HG03066 (cell line): ENCODE results near the gene MPRIP.

Source experiments
- ATAC-seq: cut with Tn5 transposase; IDR thresholded peaks from one replicate; pipeline ENCODE4 v1.9.1; 2021; ENCODE audit warnings: low read depth; ENCODE audit not compliant: unreplicated experiment

The MPRIP gene

DNA sequence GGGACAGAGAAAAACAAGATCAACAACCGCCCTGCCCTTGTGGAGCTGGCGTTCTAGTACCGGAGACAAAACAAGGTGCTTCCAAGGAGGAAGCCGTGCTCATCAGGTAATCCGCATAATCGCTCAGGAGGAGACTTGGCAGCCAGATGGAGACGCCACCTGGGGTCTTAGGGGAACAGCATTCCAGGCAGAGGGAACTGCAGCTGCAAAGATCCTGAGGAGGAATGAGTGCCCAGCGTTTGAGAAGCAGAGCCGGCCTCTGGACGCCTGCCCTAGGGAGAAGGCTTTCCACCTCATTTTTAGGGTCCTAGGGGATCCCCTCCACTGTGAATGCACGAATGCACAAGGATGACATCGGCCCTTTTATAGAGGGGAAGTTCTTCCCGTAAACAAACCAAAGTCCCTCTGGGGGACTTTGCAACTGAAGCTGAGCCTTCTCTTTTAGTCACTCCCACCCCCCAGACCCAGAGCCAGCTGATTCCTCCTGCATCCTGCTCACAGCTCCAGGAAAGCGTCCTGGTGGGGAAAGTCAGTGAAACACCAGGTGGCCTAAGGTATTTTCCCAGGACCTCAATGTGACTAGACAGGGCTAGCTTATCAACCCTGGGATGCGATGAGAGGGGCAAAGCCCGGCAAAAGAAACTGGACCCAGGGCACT is 13.2 kb upstream of the MPRIP start:
- ATAC-seq = no peak

DNA sequence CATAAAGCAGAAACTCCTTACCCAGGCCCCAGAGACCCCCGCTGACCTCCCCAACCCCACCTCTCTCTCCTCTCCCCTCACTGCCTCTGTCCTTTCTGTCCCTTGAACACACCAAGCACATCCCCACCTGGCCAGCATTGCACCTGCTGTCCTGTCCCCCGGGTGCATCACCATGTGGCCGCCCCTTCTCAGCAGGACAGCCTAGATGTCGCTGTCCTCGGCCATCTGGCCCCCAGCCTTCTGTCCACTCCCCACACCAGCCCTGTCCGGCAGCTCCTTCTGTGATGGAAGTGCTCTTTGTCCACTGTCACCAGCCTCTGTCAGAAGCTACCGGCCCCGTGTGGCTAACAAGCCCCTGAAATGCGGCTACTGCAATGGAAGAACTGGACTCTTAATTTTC is 12.3 kb upstream of the MPRIP start:
- ATAC-seq = no peak

DNA sequence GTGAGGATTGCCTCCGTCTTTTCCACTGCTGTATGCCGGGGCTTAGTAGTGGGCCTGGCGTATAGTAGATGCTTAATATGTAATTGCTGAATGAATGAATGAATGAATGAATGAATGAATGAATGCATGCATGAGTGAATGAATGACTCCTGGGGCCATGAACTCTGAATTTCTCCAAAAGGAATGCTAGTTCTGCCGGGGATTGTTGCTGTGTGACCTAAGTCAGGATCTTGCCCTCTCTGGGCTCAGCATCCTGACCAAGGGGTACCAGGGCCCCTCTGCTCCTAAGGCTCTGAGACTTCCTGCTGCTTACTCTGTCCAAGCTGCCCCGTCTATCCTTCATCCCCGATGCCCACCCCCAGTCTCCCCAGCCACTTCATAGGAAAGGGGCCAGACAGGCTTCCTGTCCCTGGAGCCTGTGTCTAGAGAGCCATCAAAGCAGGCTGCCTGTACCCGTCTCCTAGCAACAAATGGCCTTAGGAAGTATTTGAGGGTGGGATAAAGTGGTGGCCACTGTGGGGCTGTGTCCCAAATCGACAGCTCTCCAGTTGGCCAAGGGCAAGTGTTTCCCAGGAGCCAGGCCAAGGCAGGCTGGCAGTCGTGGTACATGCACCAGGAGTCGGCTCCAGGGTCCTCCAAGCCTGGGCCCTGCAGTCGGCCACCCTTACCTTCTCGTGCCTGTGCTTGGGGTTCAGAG is 11.6 kb upstream of the MPRIP start:
- no peak for ATAC-seq

DNA sequence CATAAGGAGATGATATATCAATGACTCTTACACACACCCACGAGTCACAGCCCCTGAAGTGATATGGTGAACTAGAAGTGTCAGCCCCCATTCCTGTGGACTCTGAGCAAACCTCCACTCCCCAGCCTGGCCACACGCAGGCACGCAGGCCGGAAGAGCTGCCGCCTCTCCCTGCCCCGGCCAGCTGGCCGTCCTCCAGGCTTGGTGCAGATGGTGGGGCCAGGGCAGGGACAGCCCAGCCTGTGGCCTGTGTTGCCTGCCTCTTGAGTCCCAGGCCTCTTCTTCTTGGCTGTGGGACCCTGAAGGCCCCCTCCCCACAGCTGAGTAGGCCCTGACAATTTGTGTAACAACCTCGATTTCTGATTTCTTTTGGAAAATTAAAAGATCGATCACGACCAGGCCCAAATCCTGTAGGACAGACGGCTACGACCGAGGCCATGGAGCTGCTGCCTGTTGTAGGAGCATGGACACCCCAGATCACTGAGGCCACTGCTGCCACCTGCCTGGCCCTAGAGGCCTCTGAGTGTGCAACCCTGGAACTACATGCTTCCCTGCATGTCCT is 10.0 kb upstream of the MPRIP start:
- no peak for ATAC-seq

DNA sequence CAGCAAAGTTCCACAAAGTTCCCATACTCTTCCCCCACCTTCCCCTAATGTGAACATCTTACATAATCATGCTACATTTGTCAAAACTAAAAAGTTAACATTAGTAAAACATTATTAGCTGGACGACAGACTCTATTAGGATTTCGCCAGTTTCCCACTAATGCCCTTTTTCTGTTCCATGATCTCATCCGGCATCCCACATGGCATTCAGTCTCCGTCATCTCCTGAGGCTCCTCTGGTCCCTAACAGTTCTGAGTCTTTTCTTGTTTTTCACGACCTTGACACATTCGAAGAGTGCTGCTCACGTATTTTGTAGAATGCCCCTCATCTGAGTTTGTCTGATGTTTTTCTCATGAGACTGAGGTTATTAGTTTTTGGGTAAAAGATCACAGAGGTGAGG is 8.8 kb upstream of the MPRIP start:
- no peak for ATAC-seq

DNA sequence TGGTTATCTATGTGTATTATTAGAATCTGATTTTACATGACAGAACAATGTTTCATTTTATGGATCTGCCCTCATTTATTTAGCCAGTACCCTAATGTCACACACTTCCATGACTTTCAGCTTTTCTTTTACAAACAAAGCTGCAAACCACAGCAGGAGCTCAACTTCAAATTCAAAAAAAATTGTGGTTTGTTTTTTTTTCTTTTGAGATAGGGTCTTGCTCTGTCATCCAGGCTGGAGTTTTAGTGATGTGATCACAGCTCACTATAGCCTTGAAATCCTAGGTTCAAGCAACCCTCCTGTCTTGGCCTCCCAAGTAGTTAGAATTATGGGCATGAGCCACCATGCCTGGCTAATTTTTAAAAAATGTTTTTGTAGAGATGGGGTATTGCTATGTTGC is 8.2 kb upstream of the MPRIP start:
- no peak for ATAC-seq

DNA sequence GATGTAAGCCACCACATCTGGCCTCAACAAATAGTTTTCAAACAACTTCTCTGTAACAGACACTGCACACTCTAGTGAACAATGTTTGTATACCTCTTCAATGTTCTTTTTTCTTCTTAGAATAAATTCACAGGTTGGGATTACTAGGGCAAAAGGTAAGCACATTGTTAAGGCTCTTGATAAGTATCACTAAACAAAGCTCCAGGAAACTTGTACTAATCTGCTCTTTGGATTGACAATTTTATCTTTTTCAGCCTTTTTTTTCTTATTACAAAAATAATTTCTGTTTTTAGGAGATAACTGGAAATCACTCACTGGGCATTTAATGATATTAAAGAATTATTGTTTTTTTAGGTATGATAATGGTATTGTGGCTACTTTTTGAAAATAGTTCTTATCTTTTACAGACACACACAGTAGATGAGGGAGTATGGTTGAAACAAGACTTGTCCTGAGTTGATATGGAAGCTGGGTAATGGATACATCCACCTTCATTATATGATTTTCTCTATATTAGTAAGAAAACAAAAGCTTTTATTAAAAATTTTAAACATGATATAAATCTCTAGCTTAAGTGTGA is 7.7 kb upstream of the MPRIP start:
- ATAC-seq = no peak

DNA sequence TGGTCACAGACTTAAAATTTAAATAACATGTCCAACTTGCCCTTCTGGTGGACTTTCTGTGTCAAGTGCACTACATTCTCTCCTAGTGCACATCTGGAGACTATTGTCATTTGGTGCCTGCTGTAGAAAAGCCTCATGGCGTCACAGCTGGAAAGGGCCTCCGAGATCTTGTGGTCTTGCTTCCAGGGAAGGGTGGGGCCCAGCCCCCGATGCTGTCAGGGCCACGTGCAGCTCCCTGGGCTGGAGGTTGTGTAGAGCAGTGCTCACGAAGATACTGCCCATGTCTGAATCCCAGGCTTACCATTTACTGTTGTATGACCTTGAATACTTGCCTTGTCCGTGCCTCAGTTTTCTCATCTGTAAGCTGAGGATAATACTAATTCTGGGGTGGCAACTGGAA is 6.8 kb upstream of the MPRIP start:
- no peak for ATAC-seq

DNA sequence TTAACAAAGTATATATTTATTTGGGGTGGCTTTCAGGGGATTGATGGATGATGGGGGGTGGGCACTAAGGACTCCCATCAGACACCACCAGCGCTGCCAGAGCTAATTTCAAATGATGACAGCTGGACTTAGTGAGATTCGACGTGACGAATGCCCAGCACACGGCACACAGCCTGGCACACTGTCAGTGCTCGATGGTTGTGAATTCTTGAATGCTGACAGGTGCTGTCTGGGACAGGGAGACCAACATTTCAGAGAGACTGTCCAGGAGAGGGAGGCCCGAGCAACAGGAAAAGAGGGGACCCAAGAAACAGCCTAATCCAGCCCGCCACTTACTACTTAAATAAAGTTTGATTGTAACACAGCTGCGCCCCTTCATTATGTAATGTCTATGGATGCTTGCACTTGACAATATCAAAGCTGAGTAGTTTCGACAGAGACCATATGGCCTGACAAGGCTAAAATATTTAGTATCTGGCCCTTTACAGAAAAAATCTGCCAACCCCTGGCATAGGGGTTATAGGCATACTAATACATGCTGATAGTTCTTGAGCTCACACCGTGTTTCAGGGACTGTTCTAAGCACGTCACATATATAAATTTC is 6.2 kb upstream of the MPRIP start:
- no peak for ATAC-seq

DNA sequence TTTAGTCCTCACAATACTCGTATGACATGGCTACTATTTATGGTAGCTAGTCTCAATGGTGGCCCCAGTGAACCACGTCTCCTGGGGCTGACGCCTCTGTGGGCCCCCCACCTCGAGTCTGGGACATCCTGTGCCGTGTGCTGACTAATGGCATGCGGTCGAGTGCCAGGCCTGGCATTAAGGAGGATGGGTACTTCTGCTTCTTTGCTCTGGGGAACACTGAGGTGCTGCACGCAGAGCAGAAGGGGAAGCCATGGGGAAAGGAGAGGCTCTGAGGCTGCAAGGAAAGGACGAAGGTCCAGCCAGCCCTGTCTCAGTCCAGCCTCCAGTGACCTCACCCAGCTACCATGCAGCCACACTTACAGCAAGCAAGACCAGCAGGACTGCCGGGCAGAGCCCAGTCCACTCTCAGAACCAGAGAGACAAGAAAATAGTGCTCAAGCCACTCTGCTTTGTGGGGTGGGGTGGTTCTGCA is 5.7 kb upstream of the MPRIP start:
- no peak for ATAC-seq

DNA sequence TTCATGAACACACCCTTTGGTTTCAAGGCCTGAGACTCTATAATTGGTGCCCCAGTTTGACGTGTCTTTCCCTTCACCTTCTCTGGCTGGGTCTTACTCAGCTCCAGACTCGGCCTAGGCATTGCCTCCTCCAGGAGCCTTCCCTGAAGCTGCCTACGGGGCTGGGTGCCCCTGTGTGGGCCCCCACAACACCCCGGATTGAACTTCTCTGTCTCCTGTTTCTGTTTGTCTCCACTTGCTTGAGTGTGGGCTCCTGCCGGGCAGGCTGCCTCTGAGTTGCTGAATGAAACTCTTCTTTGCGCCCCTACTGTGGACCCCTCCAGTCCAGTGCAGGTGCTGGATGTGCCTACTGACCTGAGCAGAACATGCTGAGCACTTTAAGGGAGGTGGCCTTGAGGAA is 2.3 kb upstream of the MPRIP start:
- no peak for ATAC-seq

DNA sequence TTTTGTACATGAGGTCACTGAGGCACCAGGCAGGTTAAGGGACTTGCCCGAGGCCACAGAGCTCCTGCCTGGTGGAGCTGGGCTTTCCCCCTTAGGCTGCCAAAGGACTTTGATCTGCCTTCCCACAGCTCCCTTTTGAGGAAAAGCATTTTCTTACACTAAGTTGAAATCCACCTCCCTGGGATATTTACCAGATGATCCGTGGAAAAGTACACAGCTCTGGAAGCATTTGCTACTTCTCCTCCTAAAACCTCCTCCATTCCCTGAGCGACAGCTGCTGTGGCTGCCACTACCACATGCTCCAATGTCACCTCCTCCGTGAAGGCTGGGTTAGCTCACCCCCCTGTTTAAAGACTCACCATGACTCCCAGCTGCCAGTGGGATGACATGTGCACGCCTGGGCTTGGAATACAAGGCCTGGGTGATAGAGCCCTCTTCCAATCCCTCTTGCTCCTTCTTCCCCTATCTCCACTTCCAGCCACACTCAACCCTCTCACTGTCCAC is 1.2 kb upstream of the MPRIP start:
- ATAC-seq = no peak

DNA sequence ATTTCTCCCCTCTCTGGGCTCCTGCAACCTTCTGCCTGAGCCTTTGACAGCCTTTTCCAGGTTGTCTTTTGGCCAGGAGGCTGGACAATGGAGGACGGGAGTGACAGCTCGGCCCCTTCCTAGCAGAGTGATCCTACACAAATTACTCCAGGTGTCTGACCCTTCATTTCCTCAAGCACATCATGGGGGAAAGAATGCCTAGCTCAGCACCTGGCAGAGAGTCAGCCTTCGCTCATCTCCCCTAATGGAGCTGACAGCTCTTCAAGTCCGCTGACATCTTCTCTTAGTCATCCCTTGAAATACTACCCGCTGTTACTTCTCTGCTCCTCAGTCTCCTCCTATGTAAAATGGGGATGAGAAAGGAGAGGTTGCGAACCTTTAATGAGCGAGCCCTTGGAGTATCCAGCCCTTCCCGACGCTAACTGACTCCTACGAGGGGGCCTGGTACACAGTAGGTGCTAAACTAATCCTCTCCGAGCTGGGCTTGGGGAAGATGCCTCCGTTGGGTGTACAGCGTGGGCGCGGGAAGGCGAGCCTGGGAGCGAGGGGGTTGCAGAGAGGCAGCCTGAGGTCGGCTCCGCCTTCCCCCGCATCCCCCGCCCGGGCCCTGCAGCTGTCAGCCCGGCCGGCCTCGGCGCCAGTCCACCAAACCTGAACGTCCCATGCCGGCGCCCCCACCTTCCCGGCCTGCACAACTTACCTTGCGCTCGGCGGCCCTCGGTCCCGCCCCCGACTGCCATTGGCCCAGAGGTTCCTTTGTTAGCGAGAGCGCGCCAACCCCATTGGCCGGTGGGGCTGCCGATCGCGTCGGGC is 480 bp upstream of the MPRIP start:
- peak; percentile 89 for ATAC-seq

DNA sequence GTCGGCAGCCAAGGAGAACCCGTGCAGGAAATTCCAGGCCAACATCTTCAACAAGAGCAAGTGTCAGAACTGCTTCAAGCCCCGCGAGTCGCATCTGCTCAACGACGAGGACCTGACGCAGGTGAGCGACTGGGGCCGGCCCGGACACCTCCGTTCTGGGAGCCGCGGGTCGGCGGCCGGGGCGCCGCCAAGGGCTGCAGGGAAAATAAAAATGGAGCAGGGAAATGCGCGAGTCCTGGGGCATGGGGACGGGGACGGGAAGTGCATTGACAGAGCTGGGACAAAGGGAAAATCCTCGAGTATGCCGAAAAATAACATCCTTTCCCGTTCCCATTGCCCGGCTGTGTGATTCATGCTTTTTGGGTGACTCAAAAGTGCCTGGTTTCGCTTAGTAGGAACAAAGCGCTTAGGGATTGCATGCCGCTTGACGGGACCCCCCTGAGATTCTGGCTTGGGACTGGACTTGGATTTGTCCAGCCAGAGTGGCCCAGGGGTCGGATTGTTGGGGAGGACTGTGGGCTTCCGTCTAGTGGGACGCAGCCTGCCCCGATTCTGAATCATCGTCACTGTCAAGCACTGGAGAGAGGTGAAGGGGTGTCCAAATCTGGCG is 699 bp downstream of the MPRIP start:
- no peak for ATAC-seq

DNA sequence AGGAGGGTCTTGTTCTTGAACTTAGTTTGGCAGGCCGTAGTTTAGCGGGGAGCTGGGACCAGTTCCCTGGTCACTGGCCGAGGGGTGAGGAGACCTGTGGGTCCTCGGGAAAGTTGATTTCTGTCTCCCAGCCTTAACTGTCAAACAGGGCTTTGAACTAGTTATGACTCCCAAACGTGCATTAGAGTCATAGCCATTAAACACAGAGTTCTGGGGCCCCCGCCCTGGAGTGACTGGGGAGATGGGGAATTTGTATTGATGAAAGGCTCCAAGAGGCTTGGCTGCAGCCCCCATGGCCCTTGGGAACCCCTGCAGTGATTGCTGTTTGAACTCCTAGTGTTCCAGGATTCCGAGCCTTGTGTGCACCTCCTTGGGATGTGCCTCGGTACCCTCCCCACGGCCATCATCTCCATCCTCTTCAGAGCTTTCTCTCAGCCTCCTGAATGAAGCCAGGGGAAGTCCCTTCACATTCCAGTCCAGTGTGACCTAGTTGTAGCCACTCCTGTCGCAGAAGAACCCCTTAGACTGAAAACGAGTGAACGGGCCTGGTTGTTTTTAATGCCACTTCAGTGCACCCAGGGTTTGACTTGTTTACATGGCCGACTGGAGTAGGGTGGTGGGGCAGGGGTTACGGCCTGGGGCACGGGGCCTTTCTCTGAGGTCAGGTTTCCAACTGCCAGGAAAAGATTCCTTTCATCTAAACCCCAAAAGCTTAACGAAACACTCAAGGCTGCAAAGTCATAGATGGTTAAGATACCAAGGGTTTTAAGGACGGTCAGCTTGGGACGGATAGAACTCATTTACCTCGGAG is 1.4 kb downstream of the MPRIP start:
- no peak for ATAC-seq

DNA sequence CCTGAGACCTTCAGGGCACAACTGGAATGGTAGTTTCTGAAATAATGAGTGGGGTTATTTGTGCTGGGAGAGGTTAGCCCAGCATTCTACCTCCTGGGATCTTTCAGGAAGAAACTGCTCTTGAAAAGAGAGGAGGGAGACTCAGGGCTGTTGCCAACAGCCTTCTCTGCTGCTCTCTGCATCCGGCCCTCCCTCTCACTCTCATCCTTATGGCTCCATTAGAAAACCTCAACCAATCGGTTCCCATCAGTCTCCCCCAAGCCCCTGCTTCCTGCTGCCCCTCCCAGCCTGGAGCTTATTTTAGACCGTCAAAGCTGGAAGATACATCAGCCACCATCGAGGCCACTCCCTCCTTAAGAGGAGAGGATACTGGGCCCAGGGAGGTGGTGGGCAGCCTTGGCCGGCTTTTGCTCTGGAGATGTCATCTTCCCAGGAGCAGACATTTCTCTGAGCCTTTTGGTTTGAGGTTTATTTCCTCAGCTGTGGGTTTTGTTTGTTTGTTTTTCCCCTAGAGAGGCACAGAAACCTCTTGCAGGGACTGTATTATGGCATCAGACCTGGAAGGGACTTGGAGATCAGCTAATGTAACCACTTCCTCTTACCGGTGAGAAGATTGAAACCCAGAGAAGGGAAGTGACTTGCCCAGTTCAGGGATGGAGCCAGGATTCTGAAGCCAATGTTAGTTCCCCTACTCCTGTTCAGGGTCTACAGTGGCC is 2.7 kb downstream of the MPRIP start:
- no peak for ATAC-seq

DNA sequence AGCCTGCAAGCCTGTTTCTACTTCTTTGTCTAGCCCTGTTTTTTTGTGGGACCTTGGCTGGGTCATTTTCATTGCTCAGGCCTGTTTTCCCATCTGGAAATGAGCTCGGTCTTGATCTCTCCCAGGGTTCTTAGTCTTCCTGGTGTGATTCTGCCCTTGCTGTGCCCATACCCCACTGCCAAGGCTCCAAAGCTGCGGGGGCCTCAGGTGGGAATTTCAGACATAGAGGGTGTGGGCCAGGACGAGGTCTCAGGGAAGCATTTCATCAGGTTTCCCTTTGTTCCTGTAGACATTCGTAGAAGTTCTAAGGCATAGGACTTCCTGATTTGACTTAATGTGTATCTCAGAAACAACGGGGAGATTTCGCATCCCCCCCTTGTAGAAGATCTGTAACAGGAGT is 5.8 kb downstream of the MPRIP start:
- ATAC-seq = no peak
